Choroid plexus epithelial cell (primary cell): ENCODE data around the gene LCP1.

ENCODE experiments used
- DNase-seq: peaks from one replicate; pipeline ENCODE4 v3.0.0-alpha.2; 2010; ENCODE audit warnings: low read depth
- H3K4me3 ChIP-seq: 2 replicates; pipeline ENCODE4 v1.5.1; 2011; ENCODE audit warnings: low read depth, mild to moderate bottlenecking, control low read depth, low read length, moderate library complexity
- TF ChIP-seq, protein P1 (sequence below): conservative IDR thresholded peaks from 2 replicates; pipeline ENCODE4 v1.5.1; 2011; ENCODE audit warnings: low read depth, mild to moderate bottlenecking, control low read depth, inconsistent platforms, low read length, moderate library complexity

Gene LCP1

DNA sequence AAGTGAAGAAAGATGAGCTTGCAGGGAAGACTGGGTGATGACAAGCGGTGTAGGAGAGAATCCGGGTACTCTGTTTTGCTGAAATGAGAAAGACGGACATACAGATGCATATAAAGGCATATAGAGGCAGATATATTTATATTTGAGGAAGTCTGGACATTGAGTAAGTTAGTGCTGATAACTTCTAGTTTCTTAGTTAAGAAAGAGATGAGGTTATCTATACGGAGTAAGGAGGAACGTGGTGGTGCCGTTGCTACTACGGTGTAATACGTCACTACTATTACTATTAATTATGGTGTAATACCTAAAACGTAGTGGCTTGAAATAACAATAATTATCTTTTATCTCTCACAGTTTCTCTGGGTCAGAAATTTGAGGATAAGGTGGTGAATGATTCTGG lies 67.4 kb downstream of the LCP1 start:
- TF ChIP-seq, protein P1, sequence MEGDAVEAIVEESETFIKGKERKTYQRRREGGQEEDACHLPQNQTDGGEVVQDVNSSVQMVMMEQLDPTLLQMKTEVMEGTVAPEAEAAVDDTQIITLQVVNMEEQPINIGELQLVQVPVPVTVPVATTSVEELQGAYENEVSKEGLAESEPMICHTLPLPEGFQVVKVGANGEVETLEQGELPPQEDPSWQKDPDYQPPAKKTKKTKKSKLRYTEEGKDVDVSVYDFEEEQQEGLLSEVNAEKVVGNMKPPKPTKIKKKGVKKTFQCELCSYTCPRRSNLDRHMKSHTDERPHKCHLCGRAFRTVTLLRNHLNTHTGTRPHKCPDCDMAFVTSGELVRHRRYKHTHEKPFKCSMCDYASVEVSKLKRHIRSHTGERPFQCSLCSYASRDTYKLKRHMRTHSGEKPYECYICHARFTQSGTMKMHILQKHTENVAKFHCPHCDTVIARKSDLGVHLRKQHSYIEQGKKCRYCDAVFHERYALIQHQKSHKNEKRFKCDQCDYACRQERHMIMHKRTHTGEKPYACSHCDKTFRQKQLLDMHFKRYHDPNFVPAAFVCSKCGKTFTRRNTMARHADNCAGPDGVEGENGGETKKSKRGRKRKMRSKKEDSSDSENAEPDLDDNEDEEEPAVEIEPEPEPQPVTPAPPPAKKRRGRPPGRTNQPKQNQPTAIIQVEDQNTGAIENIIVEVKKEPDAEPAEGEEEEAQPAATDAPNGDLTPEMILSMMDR, result no peak
- DNase-seq, result no peak
- no peak overlapping the region for H3K4me3 ChIP-seq

- TF ChIP-seq, protein P1, result no peak
- H3K4me3 ChIP-seq, result no peak overlapping the region
- peak; percentile 60 for DNase-seq
These were observed 68.4 kb downstream of the LCP1 start for GRCh38 chr13:46113596-46113995.

GRCh38 chr13:46111151-46111550 lies 70.8 kb downstream of the LCP1 start:
- H3K4me3 ChIP-seq, result no peak overlapping the region
- DNase-seq, result no peak
- TF ChIP-seq, protein P1, result no peak

- H3K4me3 ChIP-seq, result no peak overlapping the region
- TF ChIP-seq, protein P1, result no peak
- DNase-seq, result no peak
These were observed 72.5 kb downstream of the LCP1 start for GRCh38 chr13:46109451-46109850.

DNA sequence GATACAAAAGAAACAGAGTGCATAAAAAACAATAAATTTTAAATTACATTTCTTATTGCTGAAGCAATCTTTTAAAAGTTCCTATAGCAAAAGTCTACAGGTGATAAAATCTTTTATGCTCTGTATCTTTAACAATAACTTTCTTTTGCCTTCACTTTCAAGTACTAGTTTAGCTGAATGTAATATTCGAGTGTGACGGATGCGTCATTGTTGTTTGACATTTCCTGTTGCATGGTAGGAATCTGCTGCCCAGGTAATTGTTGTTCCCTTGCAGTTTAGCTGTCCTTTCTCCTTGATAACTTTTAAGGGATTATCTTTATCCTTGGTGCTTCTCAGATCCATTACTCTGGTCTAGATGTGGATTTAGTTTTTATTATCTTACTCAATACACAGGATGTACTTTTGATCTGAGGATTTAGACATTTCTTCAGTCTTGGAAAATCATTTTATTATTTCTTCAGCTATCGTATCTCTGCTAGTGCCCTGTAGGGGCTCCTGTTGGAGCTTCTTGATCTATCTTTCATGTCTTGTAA lies 75.1 kb downstream of the LCP1 start:
- TF ChIP-seq, protein P1, result no peak
- H3K4me3 ChIP-seq, result no peak overlapping the region
- no peak for DNase-seq

DNA sequence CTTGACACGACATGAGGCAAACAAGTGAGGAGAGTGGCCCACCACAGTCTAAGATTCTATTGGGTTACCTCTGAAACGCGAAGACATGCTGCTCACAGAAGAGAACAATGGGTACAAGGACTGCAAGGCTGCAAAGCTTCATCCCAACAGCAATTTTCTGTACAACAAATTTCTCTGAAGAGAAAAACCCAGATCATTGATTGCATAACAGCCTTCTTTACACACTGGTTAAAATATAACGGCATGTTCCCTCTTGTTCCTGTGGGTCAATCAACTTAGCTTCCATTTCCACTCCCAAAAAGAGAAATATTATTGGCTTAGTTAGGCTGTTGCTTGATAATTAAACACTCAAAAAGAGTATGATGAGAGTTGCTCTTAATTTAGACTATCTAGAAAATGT lies 77.1 kb downstream of the LCP1 start, which contains the start of gene CPB2:
CPB2 (minus strand) TSS at position 166 of the 400 bp plus-strand sequence; CDS start at position 142, 24 bp downstream.
- H3K4me3 ChIP-seq, result no peak within 1 kb of the TSS
- TF ChIP-seq, protein P1, result no peak
- DNase-seq, result no peak

- DNase-seq, result no peak
- TF ChIP-seq, protein P1, result no peak
- no peak overlapping the region for H3K4me3 ChIP-seq
These were observed 78.9 kb downstream of the LCP1 start for GRCh38 chr13:46103037-46103436.
